ENCODE results near the gene PTPRU. TPM values are rescaled to one million over a fixed set of nuclear protein-coding genes. Genes with fewer than 3 reads are reported as not detected.
"Not testable (repeated sequence)": the region's sequence is repeated elsewhere in the genome, so short reads cannot be mapped to it uniquely, and the experiment has no call there.

PTPRU gene
- total RNA-seq, 1 donor, result 9.4 TPM

- Histone ChIP-seq H2AFZ (ENCODE audit: low read length) (no peak overlapping the region), H4K20me1 (ENCODE audit: insufficient read depth, low read length) (no peaks in the 10 kb centered on the region), H3K9me3 (ENCODE audit: low read depth, low read length) (no peaks in the 10 kb centered on the region), H3K79me2 (ENCODE audit: insufficient read depth, low read length) (no peaks in the 10 kb centered on the region), H3K36me3 (ENCODE audit: insufficient read depth, low read length) (peaks cover 50% of the 10 kb centered on the region), H3K4me2 (ENCODE audit: insufficient read depth, low read length) (no peak overlapping the region), H3K4me1 (ENCODE audit: insufficient read depth, low read length) (peaks cover 17% of the 10 kb centered on the region), H3K4me3 (ENCODE audit: insufficient read depth, low read length) (no peak overlapping the region), H3K27ac (ENCODE audit: low read depth, low read length) (no peak overlapping the region), H3K27me3 (ENCODE audit: insufficient read depth, low read length) (no peaks in the 10 kb centered on the region)
- TF ChIP-seq, protein P1, sequence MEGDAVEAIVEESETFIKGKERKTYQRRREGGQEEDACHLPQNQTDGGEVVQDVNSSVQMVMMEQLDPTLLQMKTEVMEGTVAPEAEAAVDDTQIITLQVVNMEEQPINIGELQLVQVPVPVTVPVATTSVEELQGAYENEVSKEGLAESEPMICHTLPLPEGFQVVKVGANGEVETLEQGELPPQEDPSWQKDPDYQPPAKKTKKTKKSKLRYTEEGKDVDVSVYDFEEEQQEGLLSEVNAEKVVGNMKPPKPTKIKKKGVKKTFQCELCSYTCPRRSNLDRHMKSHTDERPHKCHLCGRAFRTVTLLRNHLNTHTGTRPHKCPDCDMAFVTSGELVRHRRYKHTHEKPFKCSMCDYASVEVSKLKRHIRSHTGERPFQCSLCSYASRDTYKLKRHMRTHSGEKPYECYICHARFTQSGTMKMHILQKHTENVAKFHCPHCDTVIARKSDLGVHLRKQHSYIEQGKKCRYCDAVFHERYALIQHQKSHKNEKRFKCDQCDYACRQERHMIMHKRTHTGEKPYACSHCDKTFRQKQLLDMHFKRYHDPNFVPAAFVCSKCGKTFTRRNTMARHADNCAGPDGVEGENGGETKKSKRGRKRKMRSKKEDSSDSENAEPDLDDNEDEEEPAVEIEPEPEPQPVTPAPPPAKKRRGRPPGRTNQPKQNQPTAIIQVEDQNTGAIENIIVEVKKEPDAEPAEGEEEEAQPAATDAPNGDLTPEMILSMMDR (IDR thresholded peaks at IDR 0.05; ENCODE audit: extremely low read depth, low read depth, low read length), result no peak
- no peak for DNase-seq (ENCODE audit: insufficient read length, low spot score, missing footprints)
Observed at GRCh38 chr1:29213055-29213454, 23.3 kb upstream of the PTPRU start.

GRCh38 chr1:29217633-29218032 is 18.7 kb upstream of the PTPRU start:
- peaks cover 33% of the 10 kb centered on the region for H3K36me3 ChIP-seq (ENCODE audit: insufficient read depth, low read length)
- H2AFZ ChIP-seq (ENCODE audit: low read length), result no peak overlapping the region
- peak overlapping the region; percentile 38 for H3K4me2 ChIP-seq (ENCODE audit: insufficient read depth, low read length)
- peak overlapping the region; percentile 31 for H3K27ac ChIP-seq (ENCODE audit: low read depth, low read length)
- no peaks in the 10 kb centered on the region for H4K20me1 ChIP-seq (ENCODE audit: insufficient read depth, low read length)
- no peaks in the 10 kb centered on the region for H3K9me3 ChIP-seq (ENCODE audit: low read depth, low read length)
- no peaks in the 10 kb centered on the region for H3K27me3 ChIP-seq (ENCODE audit: insufficient read depth, low read length)
- no peaks in the 10 kb centered on the region for H3K79me2 ChIP-seq (ENCODE audit: insufficient read depth, low read length)
- H3K4me3 ChIP-seq (ENCODE audit: insufficient read depth, low read length), result no peak overlapping the region
- DNase-seq (ENCODE audit: insufficient read length, low spot score, missing footprints), result no peak
- TF ChIP-seq, protein P1 (IDR thresholded peaks at IDR 0.05; ENCODE audit: extremely low read depth, low read depth, low read length), result no peak
- H3K4me1 ChIP-seq (ENCODE audit: insufficient read depth, low read length), result peaks cover 16% of the 10 kb centered on the region

DNA sequence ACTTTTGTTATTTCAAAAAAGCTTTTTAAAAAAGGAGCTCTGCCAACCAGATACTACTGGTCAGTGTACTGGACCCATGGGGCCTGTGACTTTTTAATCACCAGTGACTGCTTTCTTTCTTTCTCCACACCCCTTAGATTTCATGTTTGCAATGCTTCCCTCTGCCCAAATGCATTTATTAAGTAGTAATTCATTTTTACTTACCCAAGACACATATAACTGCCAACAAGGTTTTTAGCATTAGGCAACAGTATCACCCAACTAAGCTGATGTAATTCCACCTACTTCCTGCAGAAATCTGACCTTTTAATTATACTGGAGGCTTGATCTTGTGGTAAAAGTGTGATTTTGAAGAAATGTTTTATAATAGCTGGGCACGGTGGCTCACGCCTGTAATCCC is 18.1 kb upstream of the PTPRU start:
- Histone ChIP-seq H4K20me1 (ENCODE audit: insufficient read depth, low read length) (peaks cover 4% of the 10 kb centered on the region), H3K27me3 (ENCODE audit: insufficient read depth, low read length) (no peaks in the 10 kb centered on the region), H2AFZ (ENCODE audit: low read length) (no peak overlapping the region), H3K4me1 (ENCODE audit: insufficient read depth, low read length) (peaks cover 16% of the 10 kb centered on the region), H3K27ac (ENCODE audit: low read depth, low read length) (no peak overlapping the region), H3K79me2 (ENCODE audit: insufficient read depth, low read length) (no peaks in the 10 kb centered on the region), H3K36me3 (ENCODE audit: insufficient read depth, low read length) (peaks cover 32% of the 10 kb centered on the region), H3K4me3 (ENCODE audit: insufficient read depth, low read length) (no peak overlapping the region), H3K4me2 (ENCODE audit: insufficient read depth, low read length) (no peak overlapping the region), H3K9me3 (ENCODE audit: low read depth, low read length) (no peaks in the 10 kb centered on the region)
- DNase-seq (ENCODE audit: insufficient read length, low spot score, missing footprints), result no peak
- TF ChIP-seq, protein P1 (IDR thresholded peaks at IDR 0.05; ENCODE audit: extremely low read depth, low read depth, low read length), result no peak

DNA sequence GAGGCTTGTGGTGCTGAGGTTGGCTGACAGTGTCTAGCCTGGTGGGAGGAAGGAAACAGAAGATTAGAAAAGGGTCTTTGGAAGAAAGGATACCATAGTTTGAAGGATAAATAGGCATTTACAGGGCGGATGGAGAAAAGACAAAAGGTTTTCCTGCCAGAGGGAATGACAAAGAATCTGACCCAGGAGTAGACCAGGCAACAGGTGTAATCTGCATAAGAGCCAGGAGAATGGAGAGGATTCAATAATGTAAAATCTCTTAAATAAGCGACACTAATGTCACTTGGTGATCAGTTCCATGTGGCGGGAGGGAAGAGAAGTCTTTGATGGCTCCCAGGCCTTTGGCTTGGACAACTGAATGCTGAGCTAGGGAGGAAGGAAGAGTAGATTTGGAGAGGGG is 15.0 kb upstream of the PTPRU start:
- H3K79me2 ChIP-seq (ENCODE audit: insufficient read depth, low read length), result peaks cover 3% of the 10 kb centered on the region
- peaks cover 6% of the 10 kb centered on the region for H4K20me1 ChIP-seq (ENCODE audit: insufficient read depth, low read length)
- no peak for DNase-seq (ENCODE audit: insufficient read length, low spot score, missing footprints)
- no peak overlapping the region for H3K4me3 ChIP-seq (ENCODE audit: insufficient read depth, low read length)
- H3K36me3 ChIP-seq (ENCODE audit: insufficient read depth, low read length), result peaks cover 14% of the 10 kb centered on the region
- H3K9me3 ChIP-seq (ENCODE audit: low read depth, low read length), result no peaks in the 10 kb centered on the region
- H2AFZ ChIP-seq (ENCODE audit: low read length), result no peak overlapping the region
- H3K27me3 ChIP-seq (ENCODE audit: insufficient read depth, low read length), result no peaks in the 10 kb centered on the region
- TF ChIP-seq, protein P1 (IDR thresholded peaks at IDR 0.05; ENCODE audit: extremely low read depth, low read depth, low read length), result no peak
- H3K27ac ChIP-seq (ENCODE audit: low read depth, low read length), result no peak overlapping the region
- H3K4me1 ChIP-seq (ENCODE audit: insufficient read depth, low read length), result peaks cover 16% of the 10 kb centered on the region
- H3K4me2 ChIP-seq (ENCODE audit: insufficient read depth, low read length), result no peak overlapping the region

- H3K36me3 ChIP-seq (ENCODE audit: insufficient read depth, low read length), result peaks cover 13% of the 10 kb centered on the region
- H3K27me3 ChIP-seq (ENCODE audit: insufficient read depth, low read length), result not testable (repeated sequence)
Observed at GRCh38 chr1:29222260-29222659, 14.1 kb upstream of the PTPRU start.

More at GRCh38 chr1:29222260-29222659, 14.1 kb upstream of the PTPRU start:
- H3K4me3 ChIP-seq (ENCODE audit: insufficient read depth, low read length); DNase-seq (ENCODE audit: insufficient read length, low spot score, missing footprints); H3K79me2 ChIP-seq (ENCODE audit: insufficient read depth, low read length); H3K9me3 ChIP-seq (ENCODE audit: low read depth, low read length); H4K20me1 ChIP-seq (ENCODE audit: insufficient read depth, low read length); H3K27ac ChIP-seq (ENCODE audit: low read depth, low read length); H2AFZ ChIP-seq (ENCODE audit: low read length); H3K4me2 ChIP-seq (ENCODE audit: insufficient read depth, low read length): not testable (repeated sequence)
- H3K4me1 ChIP-seq (ENCODE audit: insufficient read depth, low read length), result peaks cover 16% of the 10 kb centered on the region

Data from osteoblast (primary cell).